Pancreas (tissue), 10 donors: Measurements from ENCODE around the gene ACADVL. TPM values are rescaled to one million over a fixed set of nuclear protein-coding genes. Genes with fewer than 3 reads are reported as not detected.

Source experiments
- ATAC-seq, 4 donors: fragments of 200-7000 bp; cut with Tn5 transposase; one replicate each; pipeline versions ENCODE4 v1.8.0 to v1.9.1; 2020; ENCODE audit warnings: mild to moderate bottlenecking in 4 of 4, moderate library complexity in 4 of 4
- DNase-seq, 6 donors: peaks; one replicate each; pipeline ENCODE4 v3.0.0-alpha.2; 2020
- FAIRE-seq: peaks from 2 replicates; lab custom pipeline; 2012; peaks lifted over from hg19 to GRCh38; lab: Jason Lieb, UNC
- H3K27ac ChIP-seq, 4 donors: fragments of 200-600 bp; sonication (generic); 1 replicate in 3 of 4; 2 replicates in 1 of 4; pipeline versions ENCODE4 v1.5.0 to v1.8.0; 2020
- H3K27me3 ChIP-seq, 4 donors: fragments of 200-600 bp; one replicate each; pipeline ENCODE4 v1.8.0; 2021
- H3K36me3 ChIP-seq, 3 donors: fragments of 200-600 bp; sonication (generic) in 1 of 3; one replicate each; pipeline versions ENCODE4 v1.5.0 to v1.8.0; 2020 to 2021
- H3K4me1 ChIP-seq, 3 donors: fragments of 200-600 bp; one replicate each; pipeline ENCODE4 v1.8.0; 2021
- H3K4me3 ChIP-seq, 4 donors: fragments of 200-600 bp; sonication (generic) in 2 of 4; one replicate each; pipeline versions ENCODE4 v1.5.0 to v1.8.0; 2020 to 2021
- H3K9me3 ChIP-seq, 4 donors: fragments of 200-600 bp; one replicate each; pipeline ENCODE4 v1.8.0; 2021
- CTCF ChIP-seq, 4 donors: fragments of 200-600 bp; sonication (generic) in 3 of 4; IDR thresholded peaks; one replicate each; pipeline versions ENCODE4 v1.5.0 to v1.8.0; 2021; ENCODE audit warnings: antibody characterized with exemption in 4 of 4
- WGBS, 2 donors: extraction: QIAGEN DNeasy Blood & Tissue Kit; methylation state at CpG; one replicate each; pipeline ENCODE4 v1.1.7; 2013; 5-methylcytosine and 5-hydroxymethylcytosine counted together
- intact Hi-C, 3 donors: fragments of 100-400 bp; cut with DNase I; formaldehyde crosslinking; loops; one replicate each; pipeline versions ENCODE4 v1.11.1 to v1.14.2; 2022
- polyA plus RNA-seq, 2 donors: library from polyadenylated mRNA; stranded (reverse); fragments of 200-250 nt; gene quantifications; one replicate each; pipeline ENCODE4 v1.2.3, GENCODE V29; 2013
- total RNA-seq, 6 donors: library from RNA; stranded (reverse); fragmentation: NEBNext Ultra II Directional in 4 of 6; extraction: Animal tissue kit (Norgen Biotek cat#: 25700) in 4 of 6; gene quantifications; one replicate each; pipeline versions ENCODE4 v1.2.1 to v1.2.4, GENCODE V29; 2021 to 2023
- donor health status: healthy with polysubstance abuse.
- donor health status: DM: no; HTN: no; CAD: no; lungs with moderate emphysema.
- donor health status: DM: no; HTN: no; CAD: no.
- donor health status: control.
- donor health status: control.
- donor health status: Bipolar disorder and iron deficiency.
- donor health status: DM: yes; HTN: yes; CAD: no.
- donor health status: DM: no; HTN: no; CAD: no.
- donor health status: DM: no; HTN: no; CAD: no.
- donor health status: DM: yes; HTN: yes; CAD: no.

ACADVL gene
- total and polyA plus RNA-seq, 8 donors = 447 to 3,251 (median 629) TPM

GRCh38 chr17:7175330-7175733, 44.4 kb upstream of the ACADVL start:
- Histone ChIP-seq H3K9me3 (no peaks in the 10 kb centered on the region), H3K4me1 (peaks cover 0 to 5% (median 0%) of the 10 kb centered on the region in 3 donors), H3K27me3 (peaks cover 0 to 1% (median 0%) of the 10 kb centered on the region in 4 donors), H3K36me3 (no peaks in the 10 kb centered on the region), H3K4me3 (no peak overlapping the region), H3K27ac (no peak overlapping the region)
- no peak for TF ChIP-seq CTCF (IDR thresholded peaks at IDR 0.05)
- 67 to 84% methylated on average over 5 of the region's 5 CpGs for WGBS, 2 donors
- intact Hi-C loops = loop anchor here in 1 of 3 donors (10.0 kb wide), 1 partner anchor 121 kb away; no protein-coding TSS in a partner anchor
- FAIRE-seq (no peak), ATAC-seq (no peak), DNase-seq (no peak)

- Histone ChIP-seq H3K27ac (no peak overlapping the region), H3K36me3 (no peaks in the 10 kb centered on the region), H3K4me3 (no peak overlapping the region), H3K4me1 (peaks cover 0 to 5% (median 0%) of the 10 kb centered on the region in 3 donors), H3K9me3 (no peaks in the 10 kb centered on the region), H3K27me3 (no peaks in the 10 kb centered on the region)
- ATAC-seq (no peak), DNase-seq (no peak), FAIRE-seq (no peak)
- no peak for TF ChIP-seq CTCF (IDR thresholded peaks at IDR 0.05)
- 62 to 74% methylated on average over 1 of the region's 1 CpG for WGBS, 2 donors
- intact Hi-C loops = loop anchor here in 1 of 3 donors (10.0 kb wide), 1 partner anchor 121 kb away; no protein-coding TSS in a partner anchor
Measured at GRCh38 chr17:7176107-7176840, 43.5 kb upstream of the ACADVL start.

GRCh38 chr17:7176841-7177190, 42.9 kb upstream of the ACADVL start:
- ATAC-seq (peak in 2 of 4 donors; percentile 6 to 11), DNase-seq (no peak), FAIRE-seq (no peak)
- Histone ChIP-seq H3K4me3 (no peak overlapping the region), H3K9me3 (no peaks in the 10 kb centered on the region), H3K4me1 (peaks cover 0 to 5% (median 0%) of the 10 kb centered on the region in 3 donors), H3K36me3 (no peaks in the 10 kb centered on the region), H3K27ac (no peak overlapping the region), H3K27me3 (no peaks in the 10 kb centered on the region)
- TF ChIP-seq CTCF (IDR thresholded peaks at IDR 0.05) = no peak
- 8 to 10% methylated on average over 16 to 17 of the region's 17 CpGs for WGBS, 2 donors
- intact Hi-C loops = loop anchor here in 1 of 3 donors (10.0 kb wide), 1 partner anchor 122 kb away; no protein-coding TSS in a partner anchor

- peaks cover 0 to 5% (median 0%) of the 10 kb centered on the region in 3 donors for H3K4me1 ChIP-seq
- H3K27me3 ChIP-seq = no peaks in the 10 kb centered on the region
- no peaks in the 10 kb centered on the region for H3K9me3 ChIP-seq
- no peak for FAIRE-seq
- peak in 5 of 6 donors; percentile 56 to 80 (median 64) for DNase-seq
- no peak overlapping the region for H3K27ac ChIP-seq
- H3K4me3 ChIP-seq = peak overlapping the region in 2 of 4 donors; percentile 30 to 35
- ATAC-seq = peak; percentile 84 to 94 (median 90)
- intact Hi-C loops = loop anchor here in 1 of 3 donors (10.0 kb wide), 1 partner anchor 123 kb away; no protein-coding TSS in a partner anchor
- TF ChIP-seq CTCF (IDR thresholded peaks at IDR 0.05) = peak; percentile 65 to 76 (median 67)
- H3K36me3 ChIP-seq = no peaks in the 10 kb centered on the region
- WGBS, 2 donors = 3% methylated on average over 30 to 31 of the region's 31 CpGs
Measured at GRCh38 chr17:7177191-7177953, 42.4 kb upstream of the ACADVL start.
